Measurements from ENCODE around the gene ARPC5L. TPM values are rescaled to one million over a fixed set of nuclear protein-coding genes. Genes with fewer than 3 reads are reported as not detected.

The ARPC5L gene
- total and polyA plus RNA-seq, 9 of the 15 experiments (the other 6 are each of a cell fraction or from before 2014, with no cell fraction given), result 25.4 to 113 (median 63.8) TPM

- ATAC-seq, result peak; percentile 79
- CTCF ChIA-PET (ENCODE audit: low intra/inter-chr PET ratio), result interaction anchor here (0.9 to 1.3 kb wide), 2 partner anchors 120 to 123 kb away, joined by 4 to 15 read pairs; partner anchors contain the start of gene NR6A1
Measured at GRCh38 chr9:124894741-124895170, 32.8 kb downstream of the ARPC5L start.

More at GRCh38 chr9:124894741-124895170, 32.8 kb downstream of the ARPC5L start:
- H2AFZ ChIP-seq (ENCODE audit: low read depth, low read length), result no peak overlapping the region
- no peaks in the 10 kb centered on the region for H3K27me3 ChIP-seq (ENCODE audit: control insufficient read depth in 2 of 2, insufficient read depth in 2 of 2, low read length in 2 of 2)
- in situ Hi-C loops (cut with MboI), result no loop called here
- H3K9ac ChIP-seq (ENCODE audit: insufficient read depth in 1 of 2, low read depth in 2 of 2, low read length in 2 of 2), result no peak overlapping the region; a peak in 1 of 4 replicates
- no peak overlapping the region for H3K4me2 ChIP-seq (ENCODE audit: insufficient read depth, low read length)
- POLR2A ChIA-PET, result interaction anchor here (2.3 kb wide), 1 partner anchor 17 kb away, joined by 11 read pairs; no protein-coding TSS in a partner anchor
- 0 out of 2 replicates have a peak, but pooled peaks cover 3% of the 10 kb centered on the region for H4K20me1 ChIP-seq (replicated peaks; ENCODE audit: control insufficient read depth, insufficient read depth, low read length)
- no peaks in the 10 kb centered on the region; the same call in 1 of the 2 replicates for H3K9me3 ChIP-seq (replicated peaks; ENCODE audit: control insufficient read depth, insufficient read depth, low read depth, low read length)
- DNase-seq (ENCODE audit: extremely low read depth in 1 of 4, low spot score in 3 of 4) (peak in 1 of 4 experiments; percentile 45), FAIRE-seq (peak; percentile 73)
- H3K9me1 ChIP-seq (ENCODE audit: control insufficient read depth, insufficient read depth, low read length), result no peaks in the 10 kb centered on the region
- peaks cover 8 to 11% of the 10 kb centered on the region in 2 experiments; a peak in 4 of 5 replicates for H3K4me1 ChIP-seq (replicated peaks in 1 of 2; ENCODE audit: control insufficient read depth in 2 of 2, insufficient read depth in 2 of 2, low read length in 2 of 2)
- no peak overlapping the region for H3K4me3 ChIP-seq
- no peaks in the 10 kb centered on the region for H3K79me2 ChIP-seq (ENCODE audit: control insufficient read depth, insufficient read depth, low read length)
- no peak overlapping the region for H3K27ac ChIP-seq (ENCODE audit: extremely low read depth, low read depth, low read length)
- intact Hi-C loops (cut with micrococcal nuclease), result loop anchor here (1.0 to 5.0 kb wide), 2 partner anchors 37 to 120 kb away; no protein-coding TSS in a partner anchor
- BruUV-seq (replicated peaks), result no TSS peak
- no peak for TF ChIP-seq ZBTB5 (IDR thresholded peaks at IDR 0.05)
- peak; percentile 52 to 67 (median 53); a peak in 5 of 6 replicates for TF ChIP-seq CTCF (IDR thresholded peaks at IDR 0.05 in 2 of 3, conservative IDR thresholded peaks at IDR 0.05 in 1 of 3; ENCODE audit: insufficient read depth in 2 of 3, low read depth in 1 of 3, low read length in 3 of 3)
- TF ChIP-seq RAD21 (CRISPR knock-in tag; conservative IDR thresholded peaks at IDR 0.05 in 1 of 2, IDR thresholded peaks at IDR 0.05 in 1 of 2), result peak; percentile 43 to 58; a peak in 3 of 4 replicates
- peak; percentile 3; the same call in 1 of the 2 replicates for TF ChIP-seq REST (IDR thresholded peaks at IDR 0.05; ENCODE audit: borderline replicate concordance)
- TF ChIP-seq REST (CRISPR knock-in tag; IDR thresholded peaks at IDR 0.05; ENCODE audit: low read depth), result no peak
- H3K36me3 ChIP-seq (ENCODE audit: control insufficient read depth, insufficient read depth, low read length), result peaks cover 62% of the 10 kb centered on the region
